Camera-type eye (tissue), 1 donor: ENCODE measurements around the gene KCNIP2. TPM values are rescaled to one million over a fixed set of nuclear protein-coding genes. Genes with fewer than 3 reads are reported as not detected.

Source experiments
- total RNA-seq: library from RNA; depleted of rRNA; stranded (reverse); fragments of >200 nt; gene quantifications from one replicate; pipeline ENCODE4 v1.2.3, GENCODE V29; 2014

The KCNIP2 gene
- 12.5 TPM for total RNA-seq

DNA sequence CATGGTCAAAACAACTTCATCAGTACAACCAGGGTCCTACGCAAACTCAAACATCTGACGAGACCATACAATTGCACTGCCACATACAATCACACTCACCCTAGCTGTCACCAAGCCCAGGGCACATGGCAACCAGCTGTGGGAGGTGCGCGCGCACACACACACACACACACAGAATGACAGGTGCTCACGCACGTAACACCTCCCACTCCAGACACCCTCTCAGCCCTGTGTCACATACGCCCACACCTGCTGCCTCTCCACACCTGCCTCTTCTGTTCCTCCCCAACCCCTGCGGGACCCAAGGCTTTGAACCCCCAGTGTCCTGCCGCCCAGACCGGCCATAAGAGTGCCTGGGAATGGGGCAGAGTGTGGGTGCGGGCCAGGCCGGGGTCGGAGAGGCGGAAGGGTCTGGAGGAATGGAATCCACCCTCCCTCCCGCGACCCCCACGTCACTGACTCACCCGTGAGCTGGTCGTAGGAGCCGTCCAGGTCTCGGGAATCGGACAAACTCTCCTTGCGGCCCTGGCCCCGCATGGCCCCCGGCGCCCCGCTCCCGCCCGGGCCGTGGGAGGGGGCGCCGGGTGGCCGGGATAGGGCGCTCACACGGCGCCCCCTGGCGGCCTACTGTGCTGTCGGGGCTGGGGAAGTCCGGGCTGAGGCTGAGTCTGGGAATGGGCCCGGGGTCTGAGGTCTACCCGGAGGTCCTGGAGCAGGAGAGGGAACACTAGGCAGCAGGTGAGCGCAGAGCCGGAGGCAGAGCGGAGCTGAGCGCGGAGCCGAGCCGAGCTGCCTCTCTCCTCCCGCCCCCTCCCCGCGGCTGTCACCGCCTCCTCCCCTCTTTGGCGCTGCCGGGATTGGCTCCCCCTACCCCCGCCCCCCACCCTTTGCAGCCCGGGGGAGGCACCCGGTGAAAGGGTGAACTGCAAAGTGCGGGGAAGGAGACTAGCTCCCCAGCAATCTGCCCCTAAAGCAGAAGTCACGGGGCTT is at the start of gene KCNIP2:
Gene KCNIP2, minus strand, starts transcription at position 769 of the 990 bp plus-strand sequence. Its CDS starts 232 bp downstream, at position 537.

DNA sequence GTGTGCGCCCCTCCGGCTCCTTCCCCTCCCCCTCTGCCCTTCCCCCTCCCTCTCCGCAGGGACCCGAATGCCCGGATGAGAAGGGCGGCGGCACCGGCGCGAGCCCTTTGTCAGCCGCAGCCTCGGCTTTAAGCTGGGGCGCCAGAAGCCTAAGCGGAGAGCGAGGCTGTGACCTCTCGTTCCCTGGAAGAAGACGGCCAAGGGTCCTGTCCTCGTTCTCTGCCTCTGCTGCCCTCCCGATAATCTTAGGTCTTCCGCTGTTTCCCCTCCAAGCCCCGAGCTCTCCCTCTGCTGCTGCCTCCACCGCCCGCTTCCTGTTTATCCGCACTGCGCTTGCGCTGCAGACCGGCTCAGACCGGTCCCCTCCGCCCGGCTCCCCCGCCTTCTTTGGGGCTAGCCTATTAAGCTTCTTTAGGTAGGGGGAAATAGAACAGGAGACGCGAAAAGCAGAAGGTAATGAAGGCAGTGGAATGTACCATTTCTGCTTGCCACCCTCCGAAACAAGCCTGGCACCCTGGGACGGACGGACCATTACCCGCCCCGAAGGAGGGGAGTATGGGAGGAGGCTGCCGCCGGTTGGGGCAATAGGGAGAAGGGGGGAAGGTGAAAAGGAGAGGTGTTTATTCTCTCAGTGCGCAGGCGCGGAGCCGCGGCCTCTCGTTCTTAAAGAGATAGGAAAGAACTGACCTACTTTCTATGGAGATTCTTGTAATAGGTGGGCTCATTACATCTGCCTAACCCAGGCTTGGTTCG is 25.3 kb downstream of the KCNIP2 start, which contains the start of gene OGA:
Gene OGA, minus strand, starts transcription at position 326 of the 753 bp plus-strand sequence. CDS start 422 bp downstream, outside the sequence.

DNA sequence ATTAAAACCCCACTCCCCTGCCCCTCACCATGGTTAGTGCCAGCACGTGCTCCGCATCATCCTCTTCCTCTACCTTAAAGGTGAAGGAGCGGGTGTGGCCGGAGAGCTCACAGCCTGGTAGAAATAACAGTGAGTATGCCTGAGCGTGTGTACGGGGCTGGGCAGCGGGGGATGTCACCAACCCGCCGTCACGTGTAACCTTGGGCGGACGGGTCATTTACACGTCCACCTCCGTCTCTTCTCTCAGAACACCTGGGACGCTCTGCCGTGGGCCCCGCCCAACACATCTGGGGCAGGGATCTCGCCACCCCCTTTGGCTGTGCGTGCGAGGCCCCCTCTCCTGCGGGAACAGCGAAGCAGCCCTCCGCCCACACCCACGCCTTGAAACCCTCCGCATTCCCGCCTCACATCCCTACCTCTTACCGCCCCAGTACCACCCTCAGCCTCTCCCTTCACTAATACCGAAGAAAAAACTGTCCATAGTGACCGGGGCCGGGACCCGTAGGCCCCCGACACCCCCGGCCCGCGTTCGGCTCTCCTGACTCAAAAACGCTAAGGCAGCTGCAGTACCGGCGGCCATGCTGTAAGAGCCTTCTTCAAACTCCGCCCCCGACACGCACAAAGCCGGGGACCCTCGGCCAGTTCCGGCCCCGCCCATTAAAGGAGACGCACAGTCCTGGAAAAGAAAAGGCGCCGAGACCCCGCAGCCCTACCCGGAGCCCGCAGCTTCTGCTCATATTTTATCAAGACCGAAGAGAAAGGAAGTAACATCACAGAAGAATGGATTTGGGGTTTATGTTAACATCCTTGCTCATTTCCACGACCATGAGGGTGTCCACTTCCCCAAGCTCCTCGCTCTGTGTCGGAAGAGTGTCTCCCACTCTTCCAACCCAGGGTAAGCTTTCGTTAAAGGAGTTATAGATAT is 60.5 kb downstream of the KCNIP2 start, which contains the start of gene NPM3:
Gene NPM3, minus strand, starts transcription at position 636 of the 925 bp plus-strand sequence. Its CDS starts 56 bp downstream, at position 580.

Other genes with a start within 250 kb of the KCNIP2 start
- 73.6 TPM for gene FBXW4, start 148.6 kb downstream of the KCNIP2 start, total RNA-seq
- 4.0 TPM for gene FGF8, start 67.7 kb downstream of the KCNIP2 start, total RNA-seq
- gene NPM3, start 60.4 kb downstream of the KCNIP2 start, total RNA-seq: 44.9 TPM
- gene OGA, start 25.4 kb downstream of the KCNIP2 start, total RNA-seq: 360 TPM
- 25.2 TPM for gene ARMH3, start 212.4 kb upstream of the KCNIP2 start, total RNA-seq
- 20.0 TPM for gene HPS6, start 221.5 kb upstream of the KCNIP2 start, total RNA-seq